IPS DF 4.7 (cell line): ENCODE measurements around the gene CFI.
"Not testable (repeated sequence)": the region's sequence is repeated elsewhere in the genome, so short reads cannot be mapped to it uniquely, and the experiment has no call there.

Experiments used
- DNase-seq: peaks from one replicate; pipeline ENCODE4 v3.0.0-alpha.2; 2013; ENCODE audit warnings: low spot score; ENCODE audit errors: extremely low read depth

The CFI gene

GRCh38 chr4:109798866-109799265 is 2.9 kb downstream of the CFI start:
- DNase-seq = no peak

- DNase-seq = no peak
These were observed 6.7 kb downstream of the CFI start for GRCh38 chr4:109795059-109795458.

- DNase-seq = no peak
These were observed 14.0 kb downstream of the CFI start for GRCh38 chr4:109787807-109788206.

GRCh38 chr4:109786846-109787245 is 15.0 kb downstream of the CFI start:
- no peak for DNase-seq

GRCh38 chr4:109782092-109782491 is 19.7 kb downstream of the CFI start:
- DNase-seq = not testable (repeated sequence)

GRCh38 chr4:109764789-109765402 is 36.9 kb downstream of the CFI start:
- no peak for DNase-seq

- DNase-seq = no peak
These were observed 37.4 kb downstream of the CFI start for GRCh38 chr4:109764376-109764775.

- no peak for DNase-seq
These were observed 41.1 kb downstream of the CFI start for GRCh38 chr4:109760682-109761081.

- no peak for DNase-seq
These were observed 46.1 kb downstream of the CFI start for GRCh38 chr4:109755656-109756055.

- no peak for DNase-seq
These were observed 47.5 kb downstream of the CFI start for GRCh38 chr4:109754093-109754857.

- no peak for DNase-seq
These were observed 49.3 kb downstream of the CFI start for GRCh38 chr4:109752525-109752924.

GRCh38 chr4:109751852-109752251 is 49.9 kb downstream of the CFI start:
- no peak for DNase-seq

GRCh38 chr4:109750652-109751244 is 51.1 kb downstream of the CFI start:
- no peak for DNase-seq

GRCh38 chr4:109749388-109750082 is 52.3 kb downstream of the CFI start:
- no peak for DNase-seq

- DNase-seq = no peak
These were observed 53.7 kb downstream of the CFI start for GRCh38 chr4:109748114-109748513.

GRCh38 chr4:109746728-109747127 is 55.1 kb downstream of the CFI start:
- no peak for DNase-seq

- no peak for DNase-seq
These were observed 56.0 kb downstream of the CFI start for GRCh38 chr4:109745830-109746229.

- DNase-seq = no peak
These were observed 62.3 kb downstream of the CFI start for GRCh38 chr4:109739547-109739946.

- DNase-seq = no peak
These were observed 63.5 kb downstream of the CFI start for GRCh38 chr4:109738104-109738872.

GRCh38 chr4:109735566-109736365 is 66.0 kb downstream of the CFI start:
- no peak for DNase-seq

GRCh38 chr4:109733728-109734127 is 68.1 kb downstream of the CFI start:
- no peak for DNase-seq
